Panc1 (cell line): ENCODE results near the gene IQCN.
A peak's percentile ranks its signal among the peaks of the same experiment; 100 is the strongest.

Source experiments
- POLR2AphosphoS5 ChIP-seq: IDR thresholded peaks from 2 replicates; pipeline ENCODE4 v1.6.1; 2012; ENCODE audit warnings: mild to moderate bottlenecking, low read depth, low read length, moderate library complexity
- TF ChIP-seq, protein P1 (sequence below): fragments of 450-650 bp; IDR thresholded peaks from 2 replicates; pipeline ENCODE4 v1.5.1; 2017; ENCODE audit warnings: mild to moderate bottlenecking

DNA sequence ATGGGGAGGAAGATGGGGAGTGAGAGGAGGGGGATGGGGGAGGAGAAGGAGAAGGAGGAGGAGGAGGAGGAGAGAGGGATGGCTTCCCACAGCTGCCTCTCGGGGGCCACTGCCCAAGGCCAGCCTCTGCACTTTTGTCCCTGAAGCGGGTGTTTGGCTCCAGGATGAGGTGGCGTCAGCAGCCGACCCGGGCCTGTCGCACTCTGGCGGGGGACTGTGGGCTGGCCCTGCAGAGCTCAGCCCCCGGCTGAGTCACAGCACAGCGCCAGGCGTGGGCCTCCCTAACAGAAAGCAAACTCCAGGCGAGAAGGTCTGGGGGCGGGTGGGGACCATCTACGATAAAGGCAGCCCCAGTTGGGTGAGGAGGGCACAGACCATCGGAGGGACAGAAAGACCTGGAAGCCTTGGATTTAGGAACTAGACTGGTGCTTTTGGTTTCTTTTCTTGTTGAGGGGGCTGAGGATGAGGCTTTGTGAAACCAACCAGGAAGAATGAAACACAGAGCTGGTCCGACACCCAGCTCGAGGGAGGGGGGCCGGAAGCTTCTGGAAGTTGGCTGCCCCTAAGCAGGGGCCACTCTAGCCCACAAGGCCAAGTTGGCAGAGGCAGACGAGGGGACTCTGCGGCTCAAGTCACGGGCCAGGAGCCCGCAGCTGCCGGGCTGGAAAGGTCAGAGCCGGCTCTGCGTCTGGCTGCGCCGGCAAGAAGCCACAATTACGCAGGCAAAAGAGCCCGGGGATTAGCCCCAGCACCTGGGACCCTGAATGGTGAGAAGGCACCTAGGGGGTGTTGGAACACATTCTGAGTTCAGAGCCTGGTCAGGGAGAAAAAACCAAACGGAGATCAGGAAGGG is 30.4 kb upstream of the IQCN start:
- TF ChIP-seq, protein P1, sequence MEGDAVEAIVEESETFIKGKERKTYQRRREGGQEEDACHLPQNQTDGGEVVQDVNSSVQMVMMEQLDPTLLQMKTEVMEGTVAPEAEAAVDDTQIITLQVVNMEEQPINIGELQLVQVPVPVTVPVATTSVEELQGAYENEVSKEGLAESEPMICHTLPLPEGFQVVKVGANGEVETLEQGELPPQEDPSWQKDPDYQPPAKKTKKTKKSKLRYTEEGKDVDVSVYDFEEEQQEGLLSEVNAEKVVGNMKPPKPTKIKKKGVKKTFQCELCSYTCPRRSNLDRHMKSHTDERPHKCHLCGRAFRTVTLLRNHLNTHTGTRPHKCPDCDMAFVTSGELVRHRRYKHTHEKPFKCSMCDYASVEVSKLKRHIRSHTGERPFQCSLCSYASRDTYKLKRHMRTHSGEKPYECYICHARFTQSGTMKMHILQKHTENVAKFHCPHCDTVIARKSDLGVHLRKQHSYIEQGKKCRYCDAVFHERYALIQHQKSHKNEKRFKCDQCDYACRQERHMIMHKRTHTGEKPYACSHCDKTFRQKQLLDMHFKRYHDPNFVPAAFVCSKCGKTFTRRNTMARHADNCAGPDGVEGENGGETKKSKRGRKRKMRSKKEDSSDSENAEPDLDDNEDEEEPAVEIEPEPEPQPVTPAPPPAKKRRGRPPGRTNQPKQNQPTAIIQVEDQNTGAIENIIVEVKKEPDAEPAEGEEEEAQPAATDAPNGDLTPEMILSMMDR = no peak
- peak; percentile 65; the same call in 1 of the 2 replicates for TF ChIP-seq POLR2AphosphoS5
